NCI-H446 (cell line): ENCODE measurements around the gene GLYATL1.
"Not testable (repeated sequence)": the region's sequence is repeated elsewhere in the genome, so short reads cannot be mapped to it uniquely, and the experiment has no call there.

Experiments used
- DNase-seq, 2 experiments: peaks; one replicate each; lab custom pipeline; 2025; lab: John Stamatoyannopoulos, UW

Gene GLYATL1

DNA sequence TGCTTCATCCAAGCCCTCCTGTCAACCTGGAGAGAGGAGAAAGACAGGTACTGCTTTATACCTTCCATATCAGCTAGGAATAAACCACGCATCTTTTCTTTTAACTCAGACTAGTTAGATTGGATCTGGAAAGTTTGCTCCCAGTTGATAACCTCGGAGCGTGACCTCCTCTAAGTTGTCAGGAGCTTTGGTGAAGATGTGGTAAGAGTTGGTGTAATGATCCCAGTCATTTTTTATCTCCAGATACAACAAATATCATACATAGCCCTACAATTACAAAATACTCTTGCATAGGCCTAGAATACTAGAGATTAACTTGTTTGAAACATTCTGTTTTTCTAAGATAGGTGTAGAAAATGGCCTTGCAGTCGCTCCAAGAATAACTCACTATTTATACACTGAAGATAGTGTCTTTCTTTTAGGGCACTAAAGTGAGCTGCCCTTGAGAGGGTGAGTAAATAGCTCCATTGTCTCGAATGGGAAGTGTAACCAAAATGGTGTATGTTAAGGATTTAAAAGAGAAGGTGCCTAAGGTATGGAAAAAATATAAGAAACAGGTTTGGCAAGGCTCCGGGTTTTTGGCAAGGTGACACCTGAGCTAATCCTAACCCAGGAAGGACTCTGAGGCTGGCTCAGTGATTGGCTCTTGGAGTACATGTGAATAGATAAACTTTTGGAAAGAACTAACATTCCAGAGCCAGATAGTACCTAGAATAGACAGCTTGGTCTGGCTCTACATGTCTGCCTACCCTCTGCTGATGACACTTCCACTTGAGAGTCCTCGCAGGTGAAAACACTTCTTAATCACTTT lies 59.4 kb downstream of the GLYATL1 start:
- DNase-seq = no peak

DNA sequence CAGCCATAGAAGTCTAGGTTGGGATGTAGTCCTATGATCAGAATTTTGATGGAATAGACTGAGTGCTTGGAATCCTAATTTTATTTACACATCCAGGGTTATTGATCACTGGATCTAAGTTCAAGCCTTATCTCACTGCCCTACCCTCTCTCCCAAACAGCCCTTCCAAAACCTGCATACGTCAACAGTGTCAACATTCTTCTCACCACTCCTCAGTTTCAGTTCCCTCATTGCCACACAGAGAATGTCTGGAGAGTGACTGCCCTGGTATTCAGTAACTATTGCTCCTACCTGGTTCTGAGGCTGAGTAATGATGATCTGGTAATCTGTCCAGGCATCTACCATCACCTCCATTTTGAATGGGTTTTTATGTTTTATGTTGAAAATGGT lies 60.0 kb downstream of the GLYATL1 start:
- DNase-seq = no peak

DNA sequence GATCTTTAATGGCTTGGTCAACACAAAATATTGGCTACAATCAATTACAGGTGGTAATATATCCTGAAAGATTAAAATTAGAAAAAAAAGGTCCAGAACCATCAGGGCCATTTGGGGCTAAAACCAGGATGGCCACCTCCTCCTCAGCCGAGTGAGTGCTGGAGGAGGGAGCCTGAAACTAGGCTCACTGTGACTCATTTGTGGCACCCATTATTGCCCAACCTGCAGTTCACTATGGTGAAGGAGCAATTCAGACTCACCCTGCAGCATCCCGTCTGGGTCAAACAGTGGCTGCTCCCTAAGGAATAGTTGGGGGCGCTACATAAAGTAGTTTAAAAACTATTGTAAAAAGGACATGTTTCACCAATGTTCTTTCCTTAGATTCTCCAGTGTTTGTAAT lies 60.7 kb downstream of the GLYATL1 start:
- no peak for DNase-seq

DNA sequence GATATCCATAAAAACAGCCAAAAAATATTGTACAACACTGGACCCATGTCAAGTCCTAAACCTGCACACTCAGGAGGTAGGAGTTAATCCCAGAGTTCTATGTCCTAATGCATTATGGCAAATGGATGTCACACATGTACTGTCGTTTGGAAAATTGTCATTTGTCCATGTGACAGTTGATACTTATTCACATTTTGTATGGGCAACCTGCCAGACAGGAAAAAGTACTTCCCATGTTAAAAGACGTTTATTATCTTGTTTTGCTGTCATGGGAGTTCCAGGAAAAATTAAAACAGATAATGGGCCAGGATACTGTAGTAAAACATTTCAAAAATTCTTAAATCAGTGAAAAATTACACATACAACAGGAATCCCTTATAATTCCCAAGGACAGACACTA lies 62.7 kb downstream of the GLYATL1 start:
- not testable (repeated sequence) for DNase-seq
